Measurements from ENCODE around the gene PTPA.

Gene PTPA

GRCh38 chr9:129084087-129084486 is 27.1 kb upstream of the PTPA start:
- no peak for DNase-seq

GRCh38 chr9:129089246-129089645 is 22.0 kb upstream of the PTPA start:
- no peak for DNase-seq

- no peak for DNase-seq
Measured at GRCh38 chr9:129093602-129094386, 17.4 kb upstream of the PTPA start.

GRCh38 chr9:129094387-129095169 is 16.6 kb upstream of the PTPA start:
- DNase-seq: no peak

GRCh38 chr9:129095170-129095667 is 16.0 kb upstream of the PTPA start:
- DNase-seq: no peak

GRCh38 chr9:129095908-129096307 is 15.3 kb upstream of the PTPA start:
- DNase-seq: no peak

GRCh38 chr9:129097671-129098306 is 13.4 kb upstream of the PTPA start:
- no peak for DNase-seq

GRCh38 chr9:129098328-129098727 is 12.9 kb upstream of the PTPA start:
- DNase-seq: no peak

- no peak for DNase-seq
Measured at GRCh38 chr9:129100383-129101169, 10.6 kb upstream of the PTPA start.

- DNase-seq: no peak
Measured at GRCh38 chr9:129101279-129101678, 9.9 kb upstream of the PTPA start.

GRCh38 chr9:129102095-129102525 is 9.1 kb upstream of the PTPA start:
- no peak for DNase-seq

GRCh38 chr9:129102791-129103594 is 8.2 kb upstream of the PTPA start:
- peak; percentile 20 for DNase-seq

- no peak for DNase-seq
Measured at GRCh38 chr9:129103595-129103965, 7.6 kb upstream of the PTPA start.

GRCh38 chr9:129104051-129104450 is 7.2 kb upstream of the PTPA start:
- DNase-seq: no peak

GRCh38 chr9:129105857-129106694 is 5.1 kb upstream of the PTPA start:
- no peak for DNase-seq

- DNase-seq: no peak
Measured at GRCh38 chr9:129107651-129108050, 3.6 kb upstream of the PTPA start.

- DNase-seq: no peak
Measured at GRCh38 chr9:129108083-129108804, 3.0 kb upstream of the PTPA start.

GRCh38 chr9:129108805-129109536 is 2.2 kb upstream of the PTPA start:
- no peak for DNase-seq

GRCh38 chr9:129109537-129109903 is 1.7 kb upstream of the PTPA start:
- DNase-seq: no peak

Data from stimulated activated CD4-positive, alpha-beta T cell treated with anti-CD3 and anti-CD28 coated beads, Interleukin-4, amount 100 ng/mL, for 1 hour (primary cell).